Stimulated activated CD4-positive, alpha-beta T cell treated with anti-CD3 and anti-CD28 coated beads, Interleukin-4, amount 100 ng/mL, for 1 hour (primary cell): ENCODE results near the gene TNNT2.

Experiments
- DNase-seq: peaks from one replicate; pipeline ENCODE4 v3.0.0-alpha.2; 2020

Gene TNNT2

DNA sequence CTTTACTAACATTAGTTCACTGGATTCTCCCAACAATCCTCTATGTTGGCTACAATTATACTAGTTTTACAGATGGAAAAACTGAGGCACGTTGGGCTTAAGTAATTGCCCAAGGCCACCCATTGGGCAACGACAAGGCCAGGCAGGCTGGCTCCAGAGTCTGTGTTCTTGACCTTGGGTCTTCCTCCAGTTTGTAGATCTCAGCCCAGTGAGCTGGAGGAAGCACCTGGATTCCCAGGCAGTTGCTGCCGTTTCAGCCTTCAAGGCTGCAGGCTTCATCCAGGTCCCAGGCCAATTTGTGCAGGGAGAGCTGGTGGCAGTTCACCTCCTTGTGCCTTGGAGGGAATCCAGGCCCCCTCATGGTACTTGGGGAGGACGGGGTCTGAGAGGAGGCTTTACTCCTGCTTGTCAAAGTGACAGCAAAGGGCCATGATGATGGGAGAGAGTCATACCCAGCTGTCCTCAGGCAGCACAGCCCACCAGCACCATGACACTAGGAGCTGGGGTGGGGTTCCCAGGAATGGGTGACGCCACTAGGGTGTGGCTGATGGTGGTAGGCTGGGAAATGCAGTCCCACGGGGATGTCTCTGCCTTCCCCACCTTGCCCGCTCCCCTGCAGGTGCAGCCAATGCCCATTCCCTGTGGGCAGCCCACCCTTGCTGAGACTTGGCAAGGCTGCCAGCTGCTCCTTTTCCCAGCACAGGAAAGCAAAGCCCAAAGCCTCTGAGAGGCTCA is 67.1 kb downstream of the TNNT2 start:
- DNase-seq = no peak

DNA sequence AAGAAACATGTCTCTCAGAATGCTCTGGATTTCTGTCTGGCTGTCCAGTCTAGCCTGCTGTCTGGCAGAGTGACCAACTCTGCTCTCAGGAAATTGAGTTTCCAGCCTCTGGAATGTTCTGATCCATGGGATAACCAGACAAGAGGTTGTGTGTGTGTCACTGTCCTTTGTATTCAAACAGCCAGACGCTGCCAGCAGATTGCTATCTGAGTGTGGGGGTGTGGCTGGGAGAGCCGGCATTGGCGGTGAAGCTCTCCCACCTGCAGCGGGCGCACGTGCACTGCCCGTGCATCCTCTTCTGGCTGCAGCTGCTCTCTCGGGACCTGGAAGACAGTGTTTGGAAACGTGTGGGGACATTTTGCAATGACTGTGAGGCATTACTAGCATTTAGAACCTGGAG is 68.1 kb downstream of the TNNT2 start:
- no peak for DNase-seq
